Stimulated activated naive CD4-positive, alpha-beta T cell (primary cell): ENCODE measurements around the gene ITGB3BP.
"Not testable (repeated sequence)": the region's sequence is repeated elsewhere in the genome, so short reads cannot be mapped to it uniquely, and the experiment has no call there.

Experiments
- DNase-seq, 6 experiments: peaks; one replicate each; lab custom pipeline; 2025; lab: John Stamatoyannopoulos, UW

The ITGB3BP gene

DNA sequence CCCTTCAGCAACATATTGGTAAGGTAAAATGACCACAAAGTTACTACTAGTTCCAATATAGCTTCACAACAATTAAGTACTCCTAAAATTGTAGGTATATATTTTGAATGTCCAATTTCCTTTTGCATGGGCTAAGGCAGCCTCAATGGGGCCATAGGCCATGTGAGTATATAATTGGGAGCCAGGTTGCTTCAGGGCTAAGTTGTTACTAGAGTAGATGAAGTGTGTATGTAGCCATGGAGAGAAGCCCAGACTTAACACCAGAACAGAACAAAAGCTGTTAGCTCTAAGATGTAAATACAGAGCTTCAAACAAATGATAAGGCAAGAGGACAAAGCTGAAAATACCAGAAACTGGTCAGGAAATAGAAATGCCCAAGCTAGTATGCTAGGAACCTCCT, 16.2 kb downstream of the ITGB3BP start:
- DNase-seq = no peak

DNA sequence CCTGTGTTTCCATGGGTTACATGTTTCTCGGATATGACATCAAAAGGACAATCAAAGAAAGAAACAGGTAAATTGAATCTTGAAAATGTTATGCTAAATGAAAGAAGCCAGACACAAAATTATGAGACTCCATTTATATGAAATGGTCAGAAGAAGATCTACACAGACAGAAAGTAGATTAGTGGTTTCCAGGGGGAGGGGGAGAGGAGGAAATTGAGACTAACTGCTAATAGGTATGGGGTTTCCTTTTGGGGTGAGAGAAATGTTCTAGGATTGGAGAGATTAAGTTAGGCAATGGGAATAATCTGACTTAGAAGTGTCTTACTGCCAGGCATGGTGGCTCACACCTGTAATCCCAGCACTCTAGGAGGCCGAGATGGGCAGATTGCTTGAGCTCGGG, 21.8 kb downstream of the ITGB3BP start:
- DNase-seq = no peak

DNA sequence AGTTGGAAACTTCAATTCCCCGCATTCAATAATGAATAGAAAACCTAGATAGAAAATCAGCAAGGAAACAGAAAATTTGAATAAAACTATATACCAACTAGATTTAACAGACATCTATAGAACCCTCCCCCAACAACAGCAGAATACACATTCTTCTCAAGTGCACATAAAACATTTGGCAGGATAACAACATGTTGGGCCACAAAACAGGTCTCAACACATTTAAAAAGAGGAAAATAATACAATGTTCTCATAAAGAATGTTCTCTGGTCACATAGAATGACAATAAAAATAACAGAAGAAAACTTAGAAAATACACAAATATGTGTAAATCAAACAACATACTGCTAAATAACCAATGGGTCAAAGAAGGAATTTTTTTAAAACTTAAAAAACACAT, 24.9 kb downstream of the ITGB3BP start:
- no peak for DNase-seq

DNA sequence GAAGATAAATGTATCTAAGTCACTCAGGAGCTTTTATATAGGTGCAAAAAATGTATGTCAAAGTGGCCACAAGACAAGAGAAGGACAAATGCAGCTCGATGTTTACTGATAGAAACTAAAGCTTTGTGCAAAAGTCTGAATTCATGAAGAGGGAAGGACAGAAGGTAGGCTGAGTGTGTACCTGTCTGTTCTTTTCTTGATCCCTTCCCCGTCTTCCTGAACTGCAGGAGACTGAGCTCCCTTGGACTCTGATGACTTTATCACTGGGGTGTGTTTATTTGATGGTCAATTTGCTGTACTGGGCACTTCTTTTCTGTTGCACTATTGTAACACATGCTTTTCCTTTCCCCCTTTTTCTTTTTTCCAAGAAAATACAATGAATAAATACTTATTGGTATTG, 25.4 kb downstream of the ITGB3BP start:
- DNase-seq = no peak

DNA sequence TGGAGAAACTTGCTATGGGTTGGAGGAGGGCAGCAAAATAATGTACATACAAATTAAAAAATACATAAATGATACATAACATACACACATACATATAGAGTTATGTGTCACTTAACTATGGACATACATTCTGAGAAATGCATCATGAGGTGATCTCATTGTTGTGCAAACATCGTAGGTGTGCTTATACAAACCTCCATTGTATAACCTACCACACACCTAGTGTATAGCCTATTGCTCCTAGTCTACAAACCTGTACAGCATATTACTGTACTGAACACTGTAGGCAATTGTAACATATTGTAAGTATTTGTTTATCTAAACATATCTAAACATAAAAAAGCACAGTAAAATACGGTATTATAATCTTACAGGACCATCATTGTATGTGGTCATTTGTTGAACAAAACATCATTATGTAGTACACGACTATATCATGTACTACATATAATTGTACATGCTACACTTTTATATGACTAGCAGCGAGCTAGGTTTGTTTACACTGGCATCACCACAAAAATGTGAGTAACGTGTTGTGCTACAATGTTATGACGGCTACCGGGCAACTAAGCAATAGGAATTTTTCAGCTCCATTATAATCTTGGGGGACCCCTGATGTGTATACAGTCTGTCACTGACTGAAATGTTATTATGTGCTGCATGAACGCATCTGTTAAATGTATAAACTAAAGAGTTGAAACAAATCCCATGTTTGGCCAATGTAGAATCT, 35.5 kb downstream of the ITGB3BP start:
- no peak for DNase-seq

DNA sequence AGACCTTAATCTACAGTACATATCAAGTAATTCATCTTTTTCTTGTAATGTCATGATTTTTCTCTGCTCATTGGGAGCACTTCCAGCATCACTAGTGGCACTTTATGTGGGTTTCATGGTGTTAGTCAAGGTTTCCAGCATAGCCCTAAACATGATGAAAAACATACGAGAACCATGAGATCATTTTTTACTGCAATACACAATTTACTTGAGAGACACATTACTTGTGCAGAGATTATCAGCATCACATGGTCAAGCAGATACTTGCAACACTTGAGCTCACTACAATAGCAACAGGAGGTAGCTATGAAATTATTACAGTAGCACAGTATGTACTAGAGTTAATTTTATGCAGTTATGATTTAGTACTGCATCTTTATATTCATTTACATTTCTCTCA, 36.4 kb downstream of the ITGB3BP start:
- DNase-seq = no peak

DNA sequence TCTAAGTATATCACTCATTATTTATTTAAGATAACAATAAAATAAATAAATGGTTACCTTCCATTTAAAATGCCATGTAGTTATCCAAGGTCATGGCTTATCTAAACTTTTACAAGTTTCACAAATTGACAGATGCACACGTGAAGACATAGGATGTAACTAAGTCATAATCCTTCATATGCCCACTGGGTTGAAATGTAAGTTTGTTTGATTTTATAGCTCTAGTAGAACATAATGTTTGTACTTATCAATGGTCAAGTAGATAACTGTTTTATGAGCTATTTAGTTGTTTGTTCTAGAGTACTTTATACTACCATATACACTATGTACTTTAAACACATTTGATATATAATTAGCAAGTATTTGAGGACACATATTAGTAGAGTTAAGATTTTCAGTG, 43.0 kb downstream of the ITGB3BP start:
- no peak for DNase-seq

DNA sequence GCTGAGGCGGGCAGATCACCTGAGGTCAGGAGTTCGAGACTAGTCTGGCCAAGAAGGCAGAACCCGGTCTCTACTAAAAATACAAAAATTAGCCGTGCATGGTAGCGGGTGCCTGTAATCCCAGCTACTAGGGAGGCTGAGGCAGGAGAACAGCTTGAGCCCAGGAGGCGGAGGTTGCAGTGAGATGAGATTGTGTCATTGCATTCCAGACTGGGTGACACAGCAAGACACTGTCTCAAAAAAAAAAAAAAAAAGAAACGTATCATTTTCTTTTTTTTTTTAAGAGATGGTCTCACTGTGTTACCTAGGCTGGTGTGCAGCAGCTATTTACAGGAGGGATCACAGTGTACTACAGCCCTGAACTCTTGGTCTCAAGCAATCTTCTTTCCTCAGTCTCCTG, 47.3 kb downstream of the ITGB3BP start:
- DNase-seq = no peak

DNA sequence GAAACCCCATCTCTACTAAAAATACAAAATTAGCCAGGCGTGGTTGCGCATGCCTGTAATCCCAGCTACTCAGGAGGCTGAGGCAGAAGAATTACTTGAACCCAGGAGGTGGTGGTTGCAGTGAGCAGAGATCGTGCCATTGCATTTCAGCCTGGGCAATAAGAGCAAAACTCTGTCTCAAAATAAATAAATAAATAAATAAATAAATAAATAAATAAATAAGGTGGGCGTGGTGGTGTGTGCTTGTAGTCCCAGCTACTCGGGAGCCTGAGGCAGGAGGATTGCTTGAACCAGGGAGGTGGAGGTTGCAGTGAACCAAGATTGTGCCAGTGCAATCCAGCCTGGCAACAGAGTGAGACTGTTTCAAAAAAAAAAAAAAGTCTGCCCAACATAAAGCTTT, 54.3 kb downstream of the ITGB3BP start:
- DNase-seq = not testable (repeated sequence)

DNA sequence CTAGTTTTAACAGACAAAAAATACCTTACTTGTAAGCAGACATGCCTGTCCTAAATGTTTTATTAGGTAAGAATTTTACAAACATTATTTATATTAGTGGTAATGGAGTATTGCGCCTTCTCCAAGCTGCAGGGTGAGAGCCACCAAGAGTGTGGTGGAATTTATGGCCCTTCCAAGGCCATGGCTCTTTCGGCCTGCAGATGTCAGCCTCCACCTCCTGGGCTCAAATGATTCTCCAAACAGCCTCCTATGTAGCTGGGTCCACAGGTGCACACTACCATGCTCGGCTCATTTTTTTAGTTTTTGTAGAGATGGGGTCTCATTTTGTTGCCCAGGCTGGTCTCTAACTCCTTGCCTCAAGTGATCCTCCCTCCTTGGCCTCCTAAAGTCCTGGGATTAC, 56.3 kb downstream of the ITGB3BP start:
- no peak for DNase-seq

DNA sequence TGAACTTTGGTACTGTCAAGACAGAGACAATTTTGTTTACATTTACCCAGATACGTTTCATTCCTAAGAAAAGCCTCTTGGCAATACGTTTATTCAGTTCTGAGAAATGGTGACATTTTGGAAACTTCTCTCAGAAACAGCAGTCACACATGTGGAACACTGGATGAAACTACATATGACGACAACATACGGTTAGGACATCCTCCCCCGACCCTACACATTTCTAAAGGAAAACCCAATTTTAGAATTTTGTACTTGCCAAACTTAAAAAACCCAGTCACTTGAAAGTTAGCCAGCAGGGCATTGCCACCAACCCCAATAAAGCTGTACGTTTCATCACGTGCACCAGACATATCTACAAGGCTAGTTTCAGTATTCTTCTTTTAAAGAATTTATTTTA, 56.8 kb downstream of the ITGB3BP start:
- DNase-seq = no peak

DNA sequence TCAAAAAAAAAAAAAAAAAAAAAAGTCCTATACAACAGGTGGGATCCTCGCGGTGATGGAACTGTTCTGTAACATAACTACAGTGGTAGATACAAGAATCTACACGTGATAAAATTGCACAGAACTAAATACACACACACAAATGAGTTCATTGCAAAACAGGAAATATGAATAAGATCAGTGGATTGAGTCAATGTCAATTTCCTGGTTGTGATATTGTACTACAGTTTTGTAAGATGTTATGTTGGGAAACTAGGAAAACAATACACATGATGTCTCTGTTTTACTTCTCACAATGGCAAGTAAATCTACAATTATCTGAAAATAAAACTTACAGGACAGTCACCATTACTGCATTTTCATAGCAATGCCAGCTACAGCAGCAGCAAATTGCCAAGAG, 59.8 kb downstream of the ITGB3BP start:
- DNase-seq = no peak

DNA sequence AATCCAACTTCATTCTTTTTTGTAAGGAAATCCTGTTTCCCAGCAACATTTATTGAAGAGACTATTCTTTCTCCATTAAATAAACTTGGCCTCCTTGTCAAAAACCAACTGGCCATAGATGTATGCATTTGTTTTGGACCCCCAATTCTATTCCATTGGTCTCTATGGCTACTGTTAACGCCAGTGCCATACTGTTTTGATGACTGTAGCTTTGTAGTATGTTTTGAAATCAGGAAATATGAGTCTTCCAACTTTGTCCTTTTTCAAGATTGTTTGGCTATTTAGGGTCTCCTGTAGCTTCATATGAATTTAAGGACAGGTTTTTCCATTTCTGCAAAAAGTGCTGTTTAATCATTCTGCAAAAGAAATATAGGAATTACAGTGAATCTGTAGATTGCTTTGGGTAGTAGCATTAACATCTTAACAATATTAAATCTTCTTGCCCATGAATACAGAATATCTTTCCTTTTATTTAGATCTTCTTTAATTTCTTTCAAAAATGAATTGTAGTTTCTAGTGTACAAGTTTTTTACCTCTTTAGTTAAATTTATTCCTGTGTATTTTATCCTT, 61.3 kb downstream of the ITGB3BP start:
- no peak for DNase-seq

DNA sequence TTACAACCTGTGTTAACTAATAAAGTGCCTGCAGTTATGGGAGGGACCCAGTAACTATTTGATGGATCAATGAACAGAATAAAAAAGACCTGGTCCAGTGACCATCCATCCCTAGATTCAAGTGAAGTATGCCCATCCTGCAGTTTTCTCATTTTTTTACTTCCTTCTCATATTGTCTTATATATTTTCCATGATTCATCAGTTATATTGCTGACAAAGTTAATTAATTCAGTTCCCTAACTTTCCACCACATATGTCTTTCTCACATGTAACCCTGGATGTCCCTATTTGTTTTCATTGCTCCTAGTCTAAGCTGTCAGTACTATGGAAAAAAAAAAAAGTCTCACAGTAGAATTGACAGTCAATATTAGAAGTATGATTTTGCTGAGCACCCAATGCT, 64.3 kb downstream of the ITGB3BP start:
- no peak for DNase-seq

DNA sequence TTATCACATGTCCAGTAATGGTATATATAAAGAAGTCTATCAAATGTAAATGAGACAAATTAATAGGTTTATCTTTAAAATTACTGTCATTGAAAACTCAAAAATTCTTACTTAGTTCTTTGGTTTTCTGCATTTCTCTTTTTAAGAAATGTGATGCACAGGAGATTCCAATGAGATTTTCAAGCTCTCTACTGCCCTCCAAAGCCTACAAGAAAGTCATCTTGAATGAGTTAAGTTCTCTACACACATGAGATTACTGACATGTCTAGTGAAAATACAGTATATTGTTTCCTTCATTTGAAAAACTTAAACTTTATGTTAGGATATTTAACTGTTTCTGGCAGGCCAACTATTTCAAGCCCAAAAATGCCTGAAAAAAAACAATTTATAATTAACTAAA, 68.8 kb downstream of the ITGB3BP start:
- DNase-seq = no peak

DNA sequence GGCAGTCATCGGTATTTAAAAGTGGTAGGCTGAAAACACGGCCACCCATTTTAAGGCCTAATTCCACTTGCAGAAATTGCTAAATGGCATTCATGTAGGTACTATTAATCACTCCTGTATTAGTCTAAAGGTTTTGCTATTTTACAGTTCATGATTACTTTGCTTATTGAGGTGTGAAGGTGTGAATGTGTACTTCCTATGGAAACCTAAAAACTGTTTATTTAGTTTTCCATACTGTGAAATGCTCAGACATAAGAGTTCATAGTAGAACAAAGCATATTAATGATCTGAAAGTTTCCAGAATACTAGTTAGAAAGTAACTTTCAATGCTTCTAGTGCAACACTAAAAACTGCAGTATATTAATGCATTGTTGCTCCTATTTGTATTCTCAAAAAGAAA, 69.8 kb downstream of the ITGB3BP start:
- DNase-seq = no peak

DNA sequence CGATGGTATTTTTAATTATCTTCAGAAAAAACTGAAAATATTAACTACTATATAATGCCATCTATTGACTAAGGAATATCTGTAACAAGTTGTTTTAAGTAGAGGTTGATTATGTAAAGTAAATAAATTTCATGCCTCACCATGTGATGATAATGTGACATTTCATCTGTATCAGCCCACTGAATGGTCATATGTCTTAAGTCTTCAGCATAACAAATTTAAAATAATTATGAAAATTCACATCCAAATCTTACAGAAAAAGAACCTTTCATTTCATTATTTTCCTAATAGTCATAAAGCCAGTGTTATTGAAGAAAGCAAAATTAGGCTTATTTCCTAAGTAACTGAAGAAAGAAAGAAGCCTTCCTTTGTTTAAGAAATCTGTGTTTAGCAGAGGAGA, 72.6 kb downstream of the ITGB3BP start:
- no peak for DNase-seq

DNA sequence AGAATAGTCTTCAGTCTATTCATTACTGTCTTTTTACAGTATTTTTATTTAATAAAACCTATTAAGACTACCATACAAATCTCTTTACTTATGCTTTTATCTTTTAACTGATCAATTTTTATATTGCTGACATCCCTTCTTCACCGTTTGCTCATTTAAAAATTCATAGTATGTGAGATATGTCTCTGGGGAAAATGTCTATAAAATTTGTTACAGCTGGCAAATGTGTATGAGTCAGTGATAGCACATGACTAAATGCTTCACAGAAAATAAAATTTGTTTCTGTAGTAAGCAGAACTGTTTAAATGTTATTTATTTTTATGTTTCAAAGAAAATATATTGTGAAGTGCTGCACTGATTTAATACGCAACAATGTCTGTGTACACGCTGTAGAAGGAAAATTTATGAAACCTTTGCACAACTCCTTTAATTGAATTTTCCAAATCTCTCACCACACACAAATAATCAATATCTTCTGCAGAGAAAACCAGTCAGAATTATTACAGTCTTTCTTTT, 74.2 kb downstream of the ITGB3BP start:
- no peak for DNase-seq

DNA sequence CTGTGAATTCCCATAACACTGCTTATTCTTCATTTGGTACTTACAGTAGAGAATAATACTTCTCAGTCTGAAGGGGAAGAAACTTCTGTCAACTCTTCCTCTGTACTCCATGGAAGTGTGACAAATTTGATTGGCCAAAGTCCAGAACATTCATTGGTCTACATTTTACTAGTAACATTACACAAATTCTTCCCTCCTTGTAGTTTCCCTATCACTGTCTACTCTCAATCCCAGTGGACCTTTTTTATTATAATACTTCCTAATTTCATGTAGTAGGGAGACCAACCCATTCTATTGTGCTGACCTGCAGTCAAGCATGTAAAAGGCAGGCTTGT, 80.9 kb downstream of the ITGB3BP start:
- DNase-seq = no peak

DNA sequence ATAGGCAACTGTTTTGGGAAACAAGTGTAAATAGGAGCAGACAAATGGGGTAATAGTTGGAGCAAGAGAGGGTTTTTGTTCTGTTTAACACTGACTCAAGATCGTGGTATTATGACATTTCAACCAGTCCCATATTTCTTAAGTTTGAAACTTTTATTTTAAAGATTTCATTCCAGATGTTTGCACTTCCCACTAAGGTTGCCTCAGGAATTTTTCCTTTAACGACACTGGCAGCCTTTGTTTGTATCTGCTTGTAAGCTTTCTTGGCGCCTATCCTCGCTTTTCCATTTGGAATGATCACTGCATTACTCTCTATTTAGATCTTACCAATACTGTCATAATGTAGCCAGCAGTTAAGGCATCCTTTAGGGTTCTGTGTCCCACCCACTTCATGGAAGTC, 87.9 kb downstream of the ITGB3BP start:
- no peak for DNase-seq

DNA sequence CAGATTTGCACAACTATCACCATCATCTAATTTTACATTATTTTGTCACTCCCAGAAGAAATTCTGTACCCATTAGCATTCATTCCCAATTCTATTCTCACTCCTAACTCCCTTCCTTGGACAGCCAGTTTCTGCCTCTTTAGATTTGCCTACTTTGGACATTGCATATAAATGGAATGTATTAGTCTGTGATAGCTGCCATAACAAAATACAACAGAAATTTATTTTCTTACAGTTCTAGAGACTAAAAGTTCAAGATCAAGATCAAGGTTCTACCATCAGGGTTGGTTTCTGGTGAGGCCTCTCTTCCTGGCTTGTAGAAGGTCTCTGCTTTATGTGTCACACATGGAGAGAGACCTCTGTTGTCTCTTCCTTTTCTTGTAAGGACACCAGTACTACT, 93.7 kb downstream of the ITGB3BP start:
- DNase-seq = no peak

DNA sequence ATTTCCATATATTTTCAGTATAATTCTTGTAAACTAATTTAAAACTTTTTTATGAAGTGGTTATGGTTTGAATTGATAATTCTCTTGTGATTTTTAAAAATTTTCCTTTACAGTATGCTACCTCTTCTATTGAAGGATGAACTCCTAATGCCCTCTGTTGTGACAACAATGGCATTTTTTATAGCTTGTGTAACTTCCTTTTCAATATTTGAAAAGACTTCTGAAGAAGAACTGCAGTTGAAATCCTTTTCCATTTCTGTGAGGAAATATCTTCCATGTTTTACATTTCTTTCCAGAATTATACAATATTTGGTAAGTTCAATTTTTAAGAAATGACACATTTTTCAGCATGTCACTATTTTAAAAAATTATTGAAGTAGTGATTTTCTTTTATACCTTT, 94.2 kb downstream of the ITGB3BP start:
- no peak for DNase-seq

DNA sequence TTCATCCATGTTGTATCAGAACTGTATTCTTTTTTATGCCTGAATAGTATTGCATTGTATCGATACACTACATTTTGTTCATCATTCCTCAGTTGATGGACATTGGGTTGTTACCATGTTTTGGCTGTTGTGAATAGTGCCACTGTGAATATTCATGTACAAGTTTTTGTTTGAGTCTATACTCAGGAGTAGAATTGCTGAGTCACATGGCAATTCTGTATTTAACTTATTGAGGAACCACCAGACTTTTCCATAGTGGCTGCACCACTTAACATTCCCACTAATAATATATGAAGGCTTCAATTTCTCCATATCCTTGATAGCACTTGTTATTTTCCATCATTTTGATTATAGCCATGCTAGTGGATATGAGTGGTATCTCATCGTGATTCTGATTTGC, 99.4 kb downstream of the ITGB3BP start:
- no peak for DNase-seq

DNA sequence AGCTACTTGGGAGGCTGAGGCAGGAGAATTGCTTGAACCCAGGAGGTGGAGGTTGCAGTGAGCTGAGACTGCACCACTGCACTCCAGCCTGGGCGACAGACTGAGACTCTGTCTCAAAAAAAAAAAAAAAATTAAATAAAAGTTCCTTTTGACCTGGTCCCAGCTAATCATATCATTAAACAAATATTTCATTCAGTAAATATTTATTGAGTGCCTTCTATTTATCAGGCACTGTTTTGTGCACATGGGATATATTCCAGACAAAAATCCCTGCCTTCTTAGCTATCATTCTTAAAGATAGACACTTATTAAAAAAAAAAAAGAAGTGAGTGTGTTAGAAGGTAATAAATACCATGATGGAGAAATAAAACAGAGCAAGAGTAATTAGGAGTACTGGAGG, 102.3 kb downstream of the ITGB3BP start:
- not testable (repeated sequence) for DNase-seq
